ENCODE results near the gene RB1.
"Not testable (repeated sequence)": the region's sequence is repeated elsewhere in the genome, so short reads cannot be mapped to it uniquely, and the experiment has no call there.

RB1 gene

GRCh38 chr13:48414501-48414900, 111.0 kb downstream of the RB1 start:
- H3K27ac Mint-ChIP-seq, result no peak overlapping the region
- H3K4me3 Mint-ChIP-seq, result no peak overlapping the region

GRCh38 chr13:48415516-48415915, 112.0 kb downstream of the RB1 start:
- Mint-ChIP-seq H3K4me3 (no peak overlapping the region), H3K9me3 (peaks cover 35% of the 10 kb centered on the region), H3K27ac (no peak overlapping the region), H3K36me3 (peaks cover 75% of the 10 kb centered on the region), H3K27me3 (no peaks in the 10 kb centered on the region), H3K4me1 (peaks cover 23% of the 10 kb centered on the region)
- CTCF ChIA-PET, result no interaction called here
- no peak for DNase-seq

More at GRCh38 chr13:48414501-48414900, 111.0 kb downstream of the RB1 start:
- CTCF ChIA-PET, result interaction anchor here (1.3 kb wide), 1 partner anchor 166 kb away, joined by 3 read pairs; no protein-coding TSS in a partner anchor
- no peak for DNase-seq
- peaks cover 25% of the 10 kb centered on the region for H3K9me3 Mint-ChIP-seq
- peaks cover 75% of the 10 kb centered on the region for H3K36me3 Mint-ChIP-seq
- no peaks in the 10 kb centered on the region for H3K27me3 Mint-ChIP-seq
- peaks cover 28% of the 10 kb centered on the region for H3K4me1 Mint-ChIP-seq

GRCh38 chr13:48422003-48422402, 118.5 kb downstream of the RB1 start:
- H3K27ac Mint-ChIP-seq, H3K4me1 Mint-ChIP-seq, H3K4me3 Mint-ChIP-seq, H3K27me3 Mint-ChIP-seq, DNase-seq, CTCF ChIA-PET: not testable (repeated sequence)
- peaks cover 64% of the 10 kb centered on the region for H3K36me3 Mint-ChIP-seq
- peaks cover 48% of the 10 kb centered on the region for H3K9me3 Mint-ChIP-seq

GRCh38 chr13:48424212-48424611, 120.7 kb downstream of the RB1 start:
- Mint-ChIP-seq H3K4me1 (peaks cover 4% of the 10 kb centered on the region), H3K27ac (no peak overlapping the region), H3K9me3 (peaks cover 30% of the 10 kb centered on the region), H3K27me3 (no peaks in the 10 kb centered on the region), H3K4me3 (no peak overlapping the region), H3K36me3 (peaks cover 51% of the 10 kb centered on the region)
- DNase-seq, result no peak
- CTCF ChIA-PET, result no interaction called here

- CTCF ChIA-PET, result interaction anchor here (0.8 kb wide), 1 partner anchor 345 kb away, joined by 3 read pairs; no protein-coding TSS in a partner anchor
Measured at GRCh38 chr13:48426052-48426451, 122.5 kb downstream of the RB1 start.

GRCh38 chr13:48426755-48427298, 123.3 kb downstream of the RB1 start:
- H3K36me3 Mint-ChIP-seq, result peaks cover 36% of the 10 kb centered on the region
- H3K9me3 Mint-ChIP-seq, DNase-seq, H3K27ac Mint-ChIP-seq, H3K27me3 Mint-ChIP-seq, H3K4me3 Mint-ChIP-seq: not testable (repeated sequence)
- peaks cover 24% of the 10 kb centered on the region for H3K4me1 Mint-ChIP-seq
- CTCF ChIA-PET, result interaction anchor here (0.8 kb wide), 1 partner anchor 344 kb away, joined by 3 read pairs; no protein-coding TSS in a partner anchor

More at GRCh38 chr13:48426052-48426451, 122.5 kb downstream of the RB1 start:
- Mint-ChIP-seq H3K4me1 (peaks cover 17% of the 10 kb centered on the region), H3K27ac (no peak overlapping the region), H3K36me3 (peaks cover 37% of the 10 kb centered on the region), H3K9me3 (peaks cover 15% of the 10 kb centered on the region), H3K4me3 (no peak overlapping the region), H3K27me3 (no peaks in the 10 kb centered on the region)
- DNase-seq, result no peak

GRCh38 chr13:48429036-48429435, 125.5 kb downstream of the RB1 start:
- Mint-ChIP-seq H3K4me1 (peaks cover 31% of the 10 kb centered on the region), H3K4me3 (no peak overlapping the region), H3K9me3 (peaks cover 4% of the 10 kb centered on the region), H3K27ac (no peak overlapping the region), H3K36me3 (peaks cover 32% of the 10 kb centered on the region), H3K27me3 (no peaks in the 10 kb centered on the region)
- CTCF ChIA-PET, result no interaction called here
- no peak for DNase-seq

- H3K27me3 Mint-ChIP-seq, result no peaks in the 10 kb centered on the region
- no peak for DNase-seq
- H3K4me1 Mint-ChIP-seq, result peaks cover 38% of the 10 kb centered on the region
- H3K9me3 Mint-ChIP-seq, result peaks cover 4% of the 10 kb centered on the region
- H3K27ac Mint-ChIP-seq, result no peak overlapping the region
- H3K4me3 Mint-ChIP-seq, result no peak overlapping the region
- CTCF ChIA-PET, result interaction anchor here (0.6 kb wide), 1 partner anchor 143 kb away, joined by 4 read pairs; no protein-coding TSS in a partner anchor
- peaks cover 36% of the 10 kb centered on the region for H3K36me3 Mint-ChIP-seq
Measured at GRCh38 chr13:48429886-48430285, 126.3 kb downstream of the RB1 start.

GRCh38 chr13:48431431-48431830, 127.9 kb downstream of the RB1 start:
- no peaks in the 10 kb centered on the region for H3K27me3 Mint-ChIP-seq
- peak overlapping the region; percentile 62 for H3K27ac Mint-ChIP-seq
- peaks cover 4% of the 10 kb centered on the region for H3K9me3 Mint-ChIP-seq
- CTCF ChIA-PET, result no interaction called here
- peaks cover 50% of the 10 kb centered on the region for H3K4me1 Mint-ChIP-seq
- H3K4me3 Mint-ChIP-seq, result no peak overlapping the region
- H3K36me3 Mint-ChIP-seq, result peaks cover 41% of the 10 kb centered on the region
- DNase-seq, result no peak

- Mint-ChIP-seq H3K9me3 (no peaks in the 10 kb centered on the region), H3K4me3 (no peak overlapping the region), H3K27ac (peak overlapping the region; percentile 62), H3K36me3 (peaks cover 40% of the 10 kb centered on the region), H3K4me1 (peaks cover 57% of the 10 kb centered on the region), H3K27me3 (no peaks in the 10 kb centered on the region)
- CTCF ChIA-PET, result no interaction called here
- DNase-seq, result no peak
Measured at GRCh38 chr13:48431987-48432615, 128.6 kb downstream of the RB1 start.

GRCh38 chr13:48434200-48434599, 130.6 kb downstream of the RB1 start:
- Mint-ChIP-seq H3K36me3 (peaks cover 46% of the 10 kb centered on the region), H3K27ac (no peak overlapping the region), H3K9me3 (peaks cover 1% of the 10 kb centered on the region), H3K4me3 (no peak overlapping the region), H3K4me1 (peaks cover 64% of the 10 kb centered on the region), H3K27me3 (no peaks in the 10 kb centered on the region)
- CTCF ChIA-PET, result interaction anchor here (1.5 kb wide), 1 partner anchor 144 kb away, joined by 4 read pairs; no protein-coding TSS in a partner anchor
- no peak for DNase-seq

GRCh38 chr13:48436661-48437288, 133.2 kb downstream of the RB1 start:
- peaks cover 48% of the 10 kb centered on the region for H3K4me1 Mint-ChIP-seq
- peaks cover 50% of the 10 kb centered on the region for H3K36me3 Mint-ChIP-seq
- H3K27ac Mint-ChIP-seq, result peak overlapping the region; percentile 83
- CTCF ChIA-PET, result no interaction called here
- no peaks in the 10 kb centered on the region for H3K27me3 Mint-ChIP-seq
- no peak for DNase-seq
- peaks cover 1% of the 10 kb centered on the region for H3K9me3 Mint-ChIP-seq
- no peak overlapping the region for H3K4me3 Mint-ChIP-seq

- H3K27me3 Mint-ChIP-seq, result no peaks in the 10 kb centered on the region
- H3K4me1 Mint-ChIP-seq, result peaks cover 42% of the 10 kb centered on the region
- H3K36me3 Mint-ChIP-seq, result peaks cover 47% of the 10 kb centered on the region
- peaks cover 1% of the 10 kb centered on the region for H3K9me3 Mint-ChIP-seq
- H3K4me3 Mint-ChIP-seq, result no peak overlapping the region
- H3K27ac Mint-ChIP-seq, result no peak overlapping the region
- CTCF ChIA-PET, result no interaction called here
- no peak for DNase-seq
Measured at GRCh38 chr13:48437371-48437770, 133.8 kb downstream of the RB1 start.

GRCh38 chr13:48443442-48444208, 140.1 kb downstream of the RB1 start:
- peak; percentile 29 for DNase-seq
- H3K4me3 Mint-ChIP-seq, result peak overlapping the region; percentile 40
- peaks cover 16% of the 10 kb centered on the region for H3K4me1 Mint-ChIP-seq
- peak overlapping the region; percentile 77 for H3K27ac Mint-ChIP-seq
- H3K9me3 Mint-ChIP-seq, result peaks cover 1% of the 10 kb centered on the region
- CTCF ChIA-PET, result interaction anchor here (0.7 to 1.2 kb wide), 2 partner anchors 11 to 98 kb away, joined by 3 to 4 read pairs; no protein-coding TSS in a partner anchor
- no peaks in the 10 kb centered on the region for H3K27me3 Mint-ChIP-seq
- H3K36me3 Mint-ChIP-seq, result peaks cover 32% of the 10 kb centered on the region

All from activated naive CD4-positive, alpha-beta T cell treated with anti-CD3 and anti-CD28 coated beads, Interleukin-2, amount 10 ng/mL, durations not matched to agents 7 days and 5 days (primary cell).